Caco-2 (cell line): Measurements from ENCODE around the gene ACTN1. TPM values are rescaled to one million over a fixed set of nuclear protein-coding genes. Genes with fewer than 3 reads are reported as not detected.

Experiments used
- BruUV-seq: library from RNA; stranded (reverse); fragments of 400-500 nt; replicated peaks from 2 replicates; lab custom pipeline; 2021; lab: Mats Ljungman, UMichigan
- CTCF ChIA-PET: fragments of 300-600 bp; sonication (Branson Sonifier 250); formaldehyde crosslinking; loops from one replicate; lab custom pipeline; 2022; ENCODE audit warnings: antibody characterized with exemption; lab: Charles Lee
- POLR2A ChIA-PET: fragments of 300-600 bp; sonication (Branson Sonifier 250); formaldehyde crosslinking; loops from one replicate; lab custom pipeline; 2022; ENCODE audit warnings: antibody characterized with exemption; lab: Charles Lee
- DNase-seq, 2 experiments: peaks; one replicate each; pipeline versions ENCODE4 v3.0.0 to v3.0.0-alpha.2; 2020 to 2022
- H3K27me3 ChIP-seq: replicated peaks from 2 replicates; pipeline ENCODE4 v1.6.0; 2011; ENCODE audit warnings: low read length; ENCODE audit not compliant: control insufficient read depth, insufficient read depth
- H3K36me3 ChIP-seq: 2 replicates; pipeline ENCODE4 v1.5.1; 2011; ENCODE audit warnings: low read length; ENCODE audit not compliant: control insufficient read depth, insufficient read depth
- H3K4me1 ChIP-seq: fragments of 250-450 bp; sonication (Bioruptor Pico); 2 replicates; pipeline ENCODE4 v1.5.1; 2020; ENCODE audit warnings: mild to moderate bottlenecking
- H3K4me3 ChIP-seq: 2 replicates; pipeline ENCODE4 v1.5.1; 2011; ENCODE audit warnings: low read depth, mild to moderate bottlenecking, control low read depth, low read length
- H3K9me3 ChIP-seq: fragments of 250-450 bp; sonication (Bioruptor Pico); 2 replicates; pipeline ENCODE4 v1.5.1; 2020; ENCODE audit warnings: mild to moderate bottlenecking, moderate library complexity
- H3K27ac Mint-ChIP-seq: one replicate; pipeline ENCODE4 v1.8.0; 2022; ENCODE audit warnings: mixed read lengths; ENCODE audit not compliant: unreplicated experiment
- H3K27me3 Mint-ChIP-seq: one replicate; pipeline ENCODE4 v1.8.0; 2022; ENCODE audit warnings: mixed read lengths; ENCODE audit not compliant: insufficient read depth, unreplicated experiment
- H3K36me3 Mint-ChIP-seq: one replicate; pipeline ENCODE4 v1.8.0; 2022; ENCODE audit warnings: mild to moderate bottlenecking, mixed read lengths; ENCODE audit not compliant: insufficient read depth, unreplicated experiment
- H3K4me1 Mint-ChIP-seq: one replicate; pipeline ENCODE4 v1.8.0; 2022; ENCODE audit warnings: low read depth, mixed read lengths; ENCODE audit not compliant: unreplicated experiment
- H3K4me3 Mint-ChIP-seq: one replicate; pipeline ENCODE4 v1.8.0; 2022; ENCODE audit warnings: mild to moderate bottlenecking, moderate library complexity, mixed read lengths; ENCODE audit not compliant: unreplicated experiment
- H3K9me3 Mint-ChIP-seq: one replicate; pipeline ENCODE4 v1.8.0; 2022; ENCODE audit warnings: mixed read lengths; ENCODE audit not compliant: unreplicated experiment
- intact Hi-C: fragments of 100-400 bp; cut with micrococcal nuclease; formaldehyde crosslinking; loops from one replicate; pipeline ENCODE4 v1.10.0; 2022; ENCODE audit not compliant: unreplicated experiment
- total RNA-seq: library from RNA; stranded (reverse); gene quantifications from 2 replicates; pipeline ENCODE4 v1.2.3, GENCODE V29; 2022
- TF ChIP-seq, protein P1 (sequence below), 2 experiments: fragments of 200-600 bp in 1 of 2; IDR thresholded peaks; 1 replicate in 1 of 2; 2 replicates in 1 of 2; pipeline versions ENCODE4 v1.5.1 to v1.8.0; 2011 to 2022; ENCODE audit warnings: antibody characterized with exemption in 1 of 2, control low read depth in 1 of 2, inconsistent platforms in 1 of 2, low read depth in 1 of 2, low read length in 1 of 2, mild to moderate bottlenecking in 1 of 2, moderate library complexity in 1 of 2; ENCODE audit not compliant: insufficient read depth in 1 of 2, severe bottlenecking in 1 of 2, unreplicated experiment in 1 of 2

Gene ACTN1
- total RNA-seq, 1 experiment from 2014 or later = 170 TPM

DNA sequence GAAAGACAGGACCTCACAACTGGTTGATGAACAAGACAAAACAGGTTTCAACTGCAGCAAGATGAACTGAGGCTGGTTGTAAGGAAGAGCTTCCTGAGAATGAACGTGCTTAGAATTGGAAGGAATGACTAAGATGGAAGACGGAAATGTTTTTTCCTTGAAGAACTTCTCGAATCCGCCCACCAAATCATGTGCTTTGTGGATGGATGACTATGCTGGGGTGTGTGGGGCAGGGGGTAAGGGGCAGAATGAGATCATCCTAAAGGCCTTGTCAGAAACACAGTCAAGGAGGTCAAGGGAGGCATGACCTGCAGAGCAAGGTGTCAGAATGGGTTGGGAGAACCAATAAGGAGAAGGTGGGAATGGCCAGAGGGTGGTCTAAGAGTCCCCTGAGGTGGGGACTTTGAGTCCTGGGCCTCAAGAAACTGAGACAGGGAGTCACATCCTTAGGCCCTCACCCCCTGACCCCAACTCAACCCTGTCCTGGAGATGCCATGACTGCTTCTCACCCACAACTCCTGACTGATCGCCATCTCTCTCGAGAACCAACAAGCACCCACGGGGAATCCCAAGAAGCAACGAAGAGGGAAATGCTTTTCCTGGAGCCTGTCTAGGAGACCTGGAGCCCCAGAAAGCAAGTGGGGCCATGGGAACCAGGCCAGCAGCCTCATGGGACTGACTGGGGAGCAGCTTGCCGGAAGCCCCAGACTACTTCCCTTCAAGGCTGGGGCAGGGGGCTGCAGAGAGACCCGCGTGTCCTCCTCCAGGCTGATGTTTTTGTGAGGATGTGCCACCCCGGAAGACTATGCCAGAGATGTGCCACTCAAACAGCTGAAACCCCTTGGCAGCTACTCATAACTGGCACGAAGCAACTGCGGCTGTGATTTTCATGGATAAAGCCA lies 84.0 kb downstream of the ACTN1 start:
- no peak overlapping the region for H3K27ac Mint-ChIP-seq
- no TSS peak for BruUV-seq
- H3K9me3 Mint-ChIP-seq = no peaks in the 10 kb centered on the region
- Histone ChIP-seq H3K27me3 (no peaks in the 10 kb centered on the region), H3K36me3 (peaks cover 4% of the 10 kb centered on the region; the same call in 1 of the 2 replicates), H3K4me3 (no peak overlapping the region), H3K4me1 (no peaks in the 10 kb centered on the region), H3K9me3 (no peaks in the 10 kb centered on the region)
- TF ChIP-seq, protein P1, sequence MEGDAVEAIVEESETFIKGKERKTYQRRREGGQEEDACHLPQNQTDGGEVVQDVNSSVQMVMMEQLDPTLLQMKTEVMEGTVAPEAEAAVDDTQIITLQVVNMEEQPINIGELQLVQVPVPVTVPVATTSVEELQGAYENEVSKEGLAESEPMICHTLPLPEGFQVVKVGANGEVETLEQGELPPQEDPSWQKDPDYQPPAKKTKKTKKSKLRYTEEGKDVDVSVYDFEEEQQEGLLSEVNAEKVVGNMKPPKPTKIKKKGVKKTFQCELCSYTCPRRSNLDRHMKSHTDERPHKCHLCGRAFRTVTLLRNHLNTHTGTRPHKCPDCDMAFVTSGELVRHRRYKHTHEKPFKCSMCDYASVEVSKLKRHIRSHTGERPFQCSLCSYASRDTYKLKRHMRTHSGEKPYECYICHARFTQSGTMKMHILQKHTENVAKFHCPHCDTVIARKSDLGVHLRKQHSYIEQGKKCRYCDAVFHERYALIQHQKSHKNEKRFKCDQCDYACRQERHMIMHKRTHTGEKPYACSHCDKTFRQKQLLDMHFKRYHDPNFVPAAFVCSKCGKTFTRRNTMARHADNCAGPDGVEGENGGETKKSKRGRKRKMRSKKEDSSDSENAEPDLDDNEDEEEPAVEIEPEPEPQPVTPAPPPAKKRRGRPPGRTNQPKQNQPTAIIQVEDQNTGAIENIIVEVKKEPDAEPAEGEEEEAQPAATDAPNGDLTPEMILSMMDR (IDR thresholded peaks at IDR 0.05; ENCODE audit: insufficient read depth in 1 of 2, low read depth in 1 of 2, low read length in 1 of 2, severe bottlenecking in 1 of 2, unreplicated experiment in 1 of 2) = no peak
- ChIA-PET CTCF (no interaction called here), POLR2A (no interaction called here)
- DNase-seq = no peak
- intact Hi-C loops = no loop called here
- H3K4me1 Mint-ChIP-seq = no peaks in the 10 kb centered on the region
- peaks cover 59% of the 10 kb centered on the region for H3K36me3 Mint-ChIP-seq
- no peaks in the 10 kb centered on the region for H3K27me3 Mint-ChIP-seq
- no peak overlapping the region for H3K4me3 Mint-ChIP-seq

GRCh38 chr14:68894123-68894522 lies 85.0 kb downstream of the ACTN1 start:
- intact Hi-C loops = no loop called here
- Mint-ChIP-seq H3K27ac (no peak overlapping the region), H3K4me1 (no peaks in the 10 kb centered on the region), H3K4me3 (no peak overlapping the region), H3K27me3 (no peaks in the 10 kb centered on the region), H3K9me3 (no peaks in the 10 kb centered on the region), H3K36me3 (peaks cover 60% of the 10 kb centered on the region)
- no TSS peak for BruUV-seq
- ChIA-PET CTCF (no interaction called here), POLR2A (no interaction called here)
- no peak for DNase-seq
- Histone ChIP-seq H3K9me3 (no peaks in the 10 kb centered on the region), H3K4me1 (no peaks in the 10 kb centered on the region), H3K36me3 (peaks cover 4% of the 10 kb centered on the region; the same call in 1 of the 2 replicates), H3K4me3 (no peak overlapping the region), H3K27me3 (no peaks in the 10 kb centered on the region)
- TF ChIP-seq, protein P1 (IDR thresholded peaks at IDR 0.05; ENCODE audit: insufficient read depth in 1 of 2, low read depth in 1 of 2, low read length in 1 of 2, severe bottlenecking in 1 of 2, unreplicated experiment in 1 of 2) = no peak

DNA sequence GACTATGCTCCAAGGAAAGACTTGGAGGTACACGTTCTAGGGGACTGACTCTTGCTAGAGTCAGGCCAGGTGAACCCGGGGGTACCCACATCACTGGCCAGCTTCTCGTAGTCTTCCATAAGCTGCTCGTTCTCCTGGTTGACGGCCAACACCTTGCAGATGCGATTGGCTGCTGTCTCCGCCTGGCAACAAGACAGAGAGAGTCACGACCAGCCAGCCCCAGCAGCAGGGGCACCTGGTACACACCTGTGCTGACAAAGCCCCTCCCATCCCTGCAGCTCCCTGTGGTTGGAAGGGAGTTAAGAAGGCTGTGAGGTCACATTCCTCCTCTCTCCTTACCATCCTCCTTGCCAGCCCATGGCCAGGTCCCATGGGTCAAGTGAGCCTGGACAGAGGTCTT lies 85.5 kb downstream of the ACTN1 start:
- no peak overlapping the region for H3K27ac Mint-ChIP-seq
- peaks cover 4% of the 10 kb centered on the region; the same call in 1 of the 2 replicates for H3K36me3 ChIP-seq
- peaks cover 60% of the 10 kb centered on the region for H3K36me3 Mint-ChIP-seq
- H3K9me3 ChIP-seq = no peaks in the 10 kb centered on the region
- H3K27me3 Mint-ChIP-seq = no peaks in the 10 kb centered on the region
- TF ChIP-seq, protein P1 (IDR thresholded peaks at IDR 0.05; ENCODE audit: insufficient read depth in 1 of 2, low read depth in 1 of 2, low read length in 1 of 2, severe bottlenecking in 1 of 2, unreplicated experiment in 1 of 2) = no peak
- no peak overlapping the region for H3K4me3 Mint-ChIP-seq
- ChIA-PET CTCF (no interaction called here), POLR2A (no interaction called here)
- intact Hi-C loops = no loop called here
- no peaks in the 10 kb centered on the region for H3K4me1 ChIP-seq
- no peak overlapping the region for H3K4me3 ChIP-seq
- no peaks in the 10 kb centered on the region for H3K27me3 ChIP-seq
- H3K4me1 Mint-ChIP-seq = no peaks in the 10 kb centered on the region
- DNase-seq = no peak
- BruUV-seq = no TSS peak
- H3K9me3 Mint-ChIP-seq = no peaks in the 10 kb centered on the region
